G401.6 (cell line): ENCODE data around the gene ITSN1.
A peak's percentile ranks its signal among the peaks of the same experiment; 100 is the strongest.
"Not testable (repeated sequence)": the region's sequence is repeated elsewhere in the genome, so short reads cannot be mapped to it uniquely, and the experiment has no call there.

Experiments used
- FAIRE-seq: peaks from 2 replicates; lab custom pipeline; 2012; peaks lifted over from hg19 to GRCh38; lab: Jason Lieb, UNC

Gene ITSN1

GRCh38 chr21:33651965-33652680, 9.8 kb downstream of the ITSN1 start:
- FAIRE-seq = no peak

- FAIRE-seq = no peak
These were observed 12.1 kb downstream of the ITSN1 start for GRCh38 chr21:33654412-33654811.

GRCh38 chr21:33655588-33656221, 13.4 kb downstream of the ITSN1 start:
- peak; percentile 96 for FAIRE-seq

- no peak for FAIRE-seq
These were observed 15.0 kb downstream of the ITSN1 start for GRCh38 chr21:33657124-33657820.

- no peak for FAIRE-seq
These were observed 16.7 kb downstream of the ITSN1 start for GRCh38 chr21:33658919-33659567.

- FAIRE-seq = no peak
These were observed 17.3 kb downstream of the ITSN1 start for GRCh38 chr21:33659568-33659949.

GRCh38 chr21:33660406-33660805, 18.1 kb downstream of the ITSN1 start:
- no peak for FAIRE-seq

- no peak for FAIRE-seq
These were observed 18.8 kb downstream of the ITSN1 start for GRCh38 chr21:33661146-33661545.

- no peak for FAIRE-seq
These were observed 19.7 kb downstream of the ITSN1 start for GRCh38 chr21:33662046-33662445.

- FAIRE-seq = no peak
These were observed 20.9 kb downstream of the ITSN1 start for GRCh38 chr21:33663241-33663640.

- no peak for FAIRE-seq
These were observed 21.8 kb downstream of the ITSN1 start for GRCh38 chr21:33664135-33664534.

- FAIRE-seq = no peak
These were observed 23.9 kb downstream of the ITSN1 start for GRCh38 chr21:33666153-33666552.

- no peak for FAIRE-seq
These were observed 25.3 kb downstream of the ITSN1 start for GRCh38 chr21:33667636-33668035.

GRCh38 chr21:33668180-33668579, 25.9 kb downstream of the ITSN1 start:
- no peak for FAIRE-seq

- no peak for FAIRE-seq
These were observed 26.3 kb downstream of the ITSN1 start for GRCh38 chr21:33668620-33669019.

GRCh38 chr21:33670076-33670978, 28.0 kb downstream of the ITSN1 start:
- FAIRE-seq = no peak

GRCh38 chr21:33673473-33673872, 31.2 kb downstream of the ITSN1 start:
- FAIRE-seq = no peak

- FAIRE-seq = no peak
These were observed 31.9 kb downstream of the ITSN1 start for GRCh38 chr21:33674226-33674625.

GRCh38 chr21:33676666-33677065, 34.4 kb downstream of the ITSN1 start:
- FAIRE-seq = not testable (repeated sequence)

GRCh38 chr21:33677450-33677849, 35.1 kb downstream of the ITSN1 start:
- FAIRE-seq = no peak

GRCh38 chr21:33680870-33681269, 38.6 kb downstream of the ITSN1 start:
- FAIRE-seq = no peak
